GM12878 (cell line): ENCODE results near the gene PKP4. TPM values are rescaled to one million over a fixed set of nuclear protein-coding genes. Genes with fewer than 3 reads are reported as not detected.

Experiments
- ATAC-seq: fragments of 200-7000 bp; cut with Tn5 transposase; 3 replicates; pipeline ENCODE4 v1.9.1; 2020; ENCODE audit warnings: mild to moderate bottlenecking, moderate library complexity
- BruUV-seq: library from RNA; stranded (reverse); fragments of 400-500 nt; replicated peaks from 2 replicates; lab custom pipeline; 2021; lab: Mats Ljungman, UMichigan
- CTCF ChIA-PET: fragments of 300-600 bp; sonication (Branson Sonifier 250); formaldehyde crosslinking; extraction: SDS; loops from one replicate; lab custom pipeline; 2021; ENCODE audit warnings: inconsistent platforms; lab: Yijun Ruan, JAX
- POLR2A ChIA-PET: fragments of 350-600 bp; formaldehyde crosslinking; extraction: SDS; loops from one replicate; lab custom pipeline; 2021; ENCODE audit warnings: inconsistent platforms; lab: Charles Lee
- RAD21 ChIA-PET: fragments of 300-600 bp; sonication (Branson Sonifier 250); formaldehyde crosslinking; loops from one replicate; lab custom pipeline; 2023; ENCODE audit warnings: antibody characterized with exemption; ENCODE audit not compliant: unreplicated experiment; lab: Charles Lee
- SMC1A ChIA-PET: fragments of 300-600 bp; sonication (Branson Sonifier 250); formaldehyde crosslinking; loops from one replicate; lab custom pipeline; 2023; ENCODE audit not compliant: unreplicated experiment, uncharacterized antibody; lab: Charles Lee
- DNase-seq: peaks from one replicate; pipeline ENCODE4 v3.0.0-alpha.2; 2011; ENCODE audit warnings: low read depth, low spot score
- FAIRE-seq: peaks from 3 replicates; lab custom pipeline; 2011; peaks lifted over from hg19 to GRCh38; lab: Jason Lieb, UNC
- H2AFZ ChIP-seq: 2 replicates; pipeline ENCODE4 v1.6.0; 2011; ENCODE audit warnings: low read depth, low read length, control low read depth; ENCODE audit not compliant: control insufficient read depth
- H3K27ac ChIP-seq: 2 replicates; pipeline ENCODE4 v1.5.1; 2011; ENCODE audit warnings: control low read depth; ENCODE audit not compliant: control insufficient read depth, insufficient read depth
- H3K27me3 ChIP-seq, 2 experiments: replicated peaks in 1 of 2; 2 replicates each; pipeline versions ENCODE4 v1.6.0 to v1.6.1; 2011; ENCODE audit warnings: low read length in 1 of 2; ENCODE audit not compliant: control insufficient read depth in 2 of 2, insufficient read depth in 2 of 2
- H3K36me3 ChIP-seq, 2 experiments: 2 replicates each; pipeline ENCODE4 v1.5.1; 2011; ENCODE audit warnings: low read length in 1 of 2; ENCODE audit not compliant: control insufficient read depth in 2 of 2, insufficient read depth in 2 of 2
- H3K4me1 ChIP-seq: 2 replicates; pipeline ENCODE4 v1.6.1; 2011; ENCODE audit warnings: mild to moderate bottlenecking, low read length, moderate library complexity, mixed read lengths; ENCODE audit not compliant: control insufficient read depth, insufficient read depth
- H3K4me2 ChIP-seq: 2 replicates; pipeline ENCODE4 v1.6.0; 2011; ENCODE audit warnings: control low read depth; ENCODE audit not compliant: control insufficient read depth, insufficient read depth
- H3K4me3 ChIP-seq: fragments of 200-600 bp; sonication (generic); 2 replicates; pipeline ENCODE4 v1.5.1; 2016
- H3K79me2 ChIP-seq: 2 replicates; pipeline ENCODE4 v1.6.0; 2011; ENCODE audit warnings: low read length; ENCODE audit not compliant: control insufficient read depth, insufficient read depth
- H3K9ac ChIP-seq: 2 replicates; pipeline ENCODE4 v1.8.0; 2011; ENCODE audit warnings: low read length, control low read depth, mixed read lengths; ENCODE audit not compliant: control insufficient read depth, insufficient read depth
- H3K9me3 ChIP-seq: replicated peaks from 3 replicates; pipeline ENCODE4 v1.5.1; 2011; ENCODE audit warnings: mild to moderate bottlenecking, low read length; ENCODE audit not compliant: control insufficient read depth, insufficient read depth
- H4K20me1 ChIP-seq: 2 replicates; pipeline ENCODE4 v1.6.0; 2011; ENCODE audit not compliant: control insufficient read depth, insufficient read depth
- CBX5 ChIP-seq: sonication (generic); IDR thresholded peaks from 2 replicates; pipeline ENCODE4 v1.6.1; 2016; ENCODE audit warnings: low read depth, moderate library complexity, mild to moderate bottlenecking, inconsistent platforms
- FOXK2 ChIP-seq: fragments of 450-650 bp; IDR thresholded peaks from 2 replicates; pipeline ENCODE4 v1.6.1; 2017; ENCODE audit warnings: mild to moderate bottlenecking, moderate library complexity
- HCFC1 ChIP-seq: fragments of 150-350 bp; IDR thresholded peaks from 2 replicates; pipeline ENCODE4 v1.6.1; 2014; ENCODE audit warnings: low read length
- MEF2A ChIP-seq: IDR thresholded peaks from 2 replicates; pipeline ENCODE4 v1.6.1; 2011; ENCODE audit warnings: low read depth, mild to moderate bottlenecking, low read length, moderate library complexity; ENCODE audit not compliant: insufficient read depth
- PAX8 ChIP-seq: fragments of 450-650 bp; IDR thresholded peaks from 2 replicates; pipeline ENCODE4 v1.6.1; 2017; ENCODE audit warnings: mild to moderate bottlenecking, moderate library complexity
- PKNOX1 ChIP-seq: fragments of 450-650 bp; IDR thresholded peaks from 2 replicates; pipeline ENCODE4 v1.6.1; 2016; ENCODE audit warnings: mild to moderate bottlenecking
- PML ChIP-seq: IDR thresholded peaks from 2 replicates; pipeline ENCODE4 v1.6.1; 2012; ENCODE audit warnings: low read length, inconsistent platforms
- RAD21 ChIP-seq: IDR thresholded peaks from 2 replicates; pipeline ENCODE4 v1.6.1; 2011; ENCODE audit warnings: mild to moderate bottlenecking, low read depth, low read length, moderate library complexity; ENCODE audit not compliant: insufficient read depth
- SP1 ChIP-seq: IDR thresholded peaks from one replicate; pipeline ENCODE4 v1.6.1; 2011; ENCODE audit warnings: low read depth, low read length
- TAF1 ChIP-seq: IDR thresholded peaks from 2 replicates; pipeline ENCODE4 v1.6.1; 2011; ENCODE audit warnings: mild to moderate bottlenecking, low read depth, low read length, borderline replicate concordance
- TBL1XR1 ChIP-seq: IDR thresholded peaks from 2 replicates; pipeline ENCODE4 v1.6.1; 2012; ENCODE audit warnings: low read depth, low read length, improper control_type of control experiment
- ZNF622 ChIP-seq: fragments of 450-650 bp; IDR thresholded peaks from 2 replicates; pipeline ENCODE4 v1.6.1; 2017; ENCODE audit warnings: mild to moderate bottlenecking, inconsistent platforms
- whole genome bisulfite sequencing: methylation state at CpG from one replicate; pipeline ENCODE4 v1.1.6; 2016; ENCODE audit warnings: low lambda C conversion rate; ENCODE audit not compliant: insufficient replicate concordance, insufficient coverage; ENCODE audit errors: missing lambda C conversion rate; 5-methylcytosine and 5-hydroxymethylcytosine counted together
- in situ Hi-C: fragments of 300-500 bp; cut with MboI; formaldehyde crosslinking; loops from 9 replicates; pipeline ENCODE4 v1.14.3; 2018; ENCODE audit warnings: mixed read lengths
- intact Hi-C: fragments of 100-400 bp; cut with micrococcal nuclease; formaldehyde crosslinking; loops from one replicate; pipeline ENCODE4 v1.14.2; 2022; ENCODE audit not compliant: unreplicated experiment
- polyA plus RNA-seq, 11 experiments: library from polyadenylated mRNA; depleted of rRNA in 4 of 11; unstranded in 6 of 11; stranded (reverse) in 5 of 11; fragments of >200 nt; fragmentation: Nextera tagmentation in 4 of 11; fragmentation: Illumina TruSeq in 1 of 11; extraction: Ambion mirVana in 4 of 11; extraction: Trizol in 1 of 11; gene quantifications; 1 replicate in 1 of 11; 2 replicates in 10 of 11; pipeline versions ENCODE4 v1.2.1 to v1.2.3, GENCODE V29; 2011 to 2016; ENCODE audit warnings: inconsistent platforms in 2 of 11, missing spikeins in 2 of 11, low read depth in 1 of 11
- total RNA-seq, 4 experiments: library from RNA; depleted of rRNA in 3 of 4; stranded (reverse); fragments of >200 nt in 3 of 4; fragmentation: Illumina TruSeq in 1 of 4; extraction: Trizol in 1 of 4; gene quantifications; 2 replicates each; pipeline versions ENCODE4 v1.2.1 to v1.2.3, GENCODE V29; 2013 to 2021
- TF ChIP-seq, protein P1 (sequence below), 3 experiments: IDR thresholded peaks in 2 of 3; conservative IDR thresholded peaks in 1 of 3; 2 replicates each; pipeline ENCODE4 v1.5.1; 2011; ENCODE audit warnings: low read depth in 3 of 3, low read length in 3 of 3, mild to moderate bottlenecking in 3 of 3, control low read depth in 2 of 3, moderate library complexity in 2 of 3, inconsistent platforms in 1 of 3, mixed read lengths in 1 of 3; ENCODE audit not compliant: control insufficient read depth in 2 of 3, insufficient read depth in 1 of 3; ENCODE audit errors: extremely low read depth in 1 of 3

Gene PKP4
- total and polyA plus RNA-seq, 10 of the 15 experiments (the other 5 are each of a cell fraction or from before 2014, with no cell fraction given), result 4.8 to 35.8 (median 17.7) TPM

- ChIA-PET POLR2A (no interaction called here), SMC1A (no interaction called here), CTCF (no interaction called here), RAD21 (no interaction called here)
- Histone ChIP-seq H3K36me3 (no peaks in the 10 kb centered on the region), H3K79me2 (no peaks in the 10 kb centered on the region), H3K4me2 (no peak overlapping the region), H2AFZ (no peak overlapping the region), H3K9me3 (no peaks in the 10 kb centered on the region), H3K4me1 (peaks cover 2% of the 10 kb centered on the region; the same call in 1 of the 2 replicates), H4K20me1 (no peaks in the 10 kb centered on the region), H3K9ac (no peak overlapping the region), H3K27me3 (no peaks in the 10 kb centered on the region), H3K27ac (no peak overlapping the region), H3K4me3 (no peak overlapping the region)
- intact Hi-C loops, result no loop called here
- BruUV-seq, result no TSS peak
- no peak for TF ChIP-seq PKNOX1
- TF ChIP-seq FOXK2, result no peak
- TF ChIP-seq PML, result no peak
- TF ChIP-seq, protein P1, sequence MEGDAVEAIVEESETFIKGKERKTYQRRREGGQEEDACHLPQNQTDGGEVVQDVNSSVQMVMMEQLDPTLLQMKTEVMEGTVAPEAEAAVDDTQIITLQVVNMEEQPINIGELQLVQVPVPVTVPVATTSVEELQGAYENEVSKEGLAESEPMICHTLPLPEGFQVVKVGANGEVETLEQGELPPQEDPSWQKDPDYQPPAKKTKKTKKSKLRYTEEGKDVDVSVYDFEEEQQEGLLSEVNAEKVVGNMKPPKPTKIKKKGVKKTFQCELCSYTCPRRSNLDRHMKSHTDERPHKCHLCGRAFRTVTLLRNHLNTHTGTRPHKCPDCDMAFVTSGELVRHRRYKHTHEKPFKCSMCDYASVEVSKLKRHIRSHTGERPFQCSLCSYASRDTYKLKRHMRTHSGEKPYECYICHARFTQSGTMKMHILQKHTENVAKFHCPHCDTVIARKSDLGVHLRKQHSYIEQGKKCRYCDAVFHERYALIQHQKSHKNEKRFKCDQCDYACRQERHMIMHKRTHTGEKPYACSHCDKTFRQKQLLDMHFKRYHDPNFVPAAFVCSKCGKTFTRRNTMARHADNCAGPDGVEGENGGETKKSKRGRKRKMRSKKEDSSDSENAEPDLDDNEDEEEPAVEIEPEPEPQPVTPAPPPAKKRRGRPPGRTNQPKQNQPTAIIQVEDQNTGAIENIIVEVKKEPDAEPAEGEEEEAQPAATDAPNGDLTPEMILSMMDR (IDR thresholded peaks at IDR 0.05 in 2 of 3, conservative IDR thresholded peaks at IDR 0.05 in 1 of 3; ENCODE audit: control insufficient read depth in 2 of 3, extremely low read depth in 1 of 3, insufficient read depth in 1 of 3, low read depth in 3 of 3, low read length in 3 of 3), result no peak
- TF ChIP-seq ZNF622, result no peak
- TF ChIP-seq TBL1XR1, result no peak
- no peak for TF ChIP-seq TAF1
- TF ChIP-seq HCFC1, result no peak
- no peak for TF ChIP-seq MEF2A
- no peak for TF ChIP-seq CBX5
- no peak for TF ChIP-seq PAX8
- TF ChIP-seq RAD21, result no peak
- no peak for TF ChIP-seq SP1
- in situ Hi-C loops, result no loop called here
- no peak for ATAC-seq
- FAIRE-seq, result no peak
- 97% methylated on average over 19 of the region's 19 CpGs for WGBS
- DNase-seq, result no peak
Measured at GRCh38 chr2:158583923-158584322, 127.2 kb downstream of the PKP4 start.
